NCI-H446 (cell line): Measurements from ENCODE around the gene CRYBA2.

Experiments
- DNase-seq, 2 experiments: peaks; one replicate each; lab custom pipeline; 2025; lab: John Stamatoyannopoulos, UW

CRYBA2 gene

GRCh38 chr2:218982586-218983262, 10.5 kb downstream of the CRYBA2 start:
- no peak for DNase-seq

GRCh38 chr2:218981881-218982585, 11.2 kb downstream of the CRYBA2 start:
- no peak for DNase-seq

GRCh38 chr2:218981390-218981880, 11.8 kb downstream of the CRYBA2 start:
- DNase-seq, result no peak

DNA sequence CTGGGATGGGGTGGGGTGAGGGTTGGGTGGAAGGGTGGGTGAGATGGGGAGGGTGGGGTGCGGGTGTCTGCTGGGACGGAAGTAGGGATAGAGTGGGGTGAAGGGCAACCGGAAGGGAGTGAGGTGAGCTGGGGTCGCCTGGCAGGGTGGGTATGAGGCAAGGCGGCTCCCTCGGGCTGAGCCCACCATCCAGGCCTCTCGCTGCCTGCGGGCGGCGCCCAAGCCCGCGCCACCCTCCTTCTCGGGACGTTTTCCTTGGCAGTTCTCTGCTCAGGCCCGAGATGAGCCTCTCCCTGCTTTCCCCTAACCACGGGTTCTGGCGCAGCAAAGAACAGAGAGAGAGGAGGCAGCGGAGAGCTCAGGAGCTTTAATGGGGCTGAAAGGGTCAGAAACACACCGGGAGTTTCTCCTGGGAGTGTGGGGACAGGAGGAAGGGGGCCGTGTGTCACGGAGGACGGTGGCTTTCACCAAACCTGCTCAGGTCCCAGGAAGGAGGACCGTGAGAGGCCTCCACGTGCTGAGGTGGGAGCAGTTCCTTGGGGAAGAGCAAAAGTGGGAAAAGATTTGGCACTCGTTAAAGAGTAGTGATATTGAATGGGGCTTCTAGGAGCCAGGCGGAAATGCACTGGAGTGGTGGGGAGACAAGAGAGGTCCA, 12.4 kb downstream of the CRYBA2 start:
- no peak for DNase-seq

DNA sequence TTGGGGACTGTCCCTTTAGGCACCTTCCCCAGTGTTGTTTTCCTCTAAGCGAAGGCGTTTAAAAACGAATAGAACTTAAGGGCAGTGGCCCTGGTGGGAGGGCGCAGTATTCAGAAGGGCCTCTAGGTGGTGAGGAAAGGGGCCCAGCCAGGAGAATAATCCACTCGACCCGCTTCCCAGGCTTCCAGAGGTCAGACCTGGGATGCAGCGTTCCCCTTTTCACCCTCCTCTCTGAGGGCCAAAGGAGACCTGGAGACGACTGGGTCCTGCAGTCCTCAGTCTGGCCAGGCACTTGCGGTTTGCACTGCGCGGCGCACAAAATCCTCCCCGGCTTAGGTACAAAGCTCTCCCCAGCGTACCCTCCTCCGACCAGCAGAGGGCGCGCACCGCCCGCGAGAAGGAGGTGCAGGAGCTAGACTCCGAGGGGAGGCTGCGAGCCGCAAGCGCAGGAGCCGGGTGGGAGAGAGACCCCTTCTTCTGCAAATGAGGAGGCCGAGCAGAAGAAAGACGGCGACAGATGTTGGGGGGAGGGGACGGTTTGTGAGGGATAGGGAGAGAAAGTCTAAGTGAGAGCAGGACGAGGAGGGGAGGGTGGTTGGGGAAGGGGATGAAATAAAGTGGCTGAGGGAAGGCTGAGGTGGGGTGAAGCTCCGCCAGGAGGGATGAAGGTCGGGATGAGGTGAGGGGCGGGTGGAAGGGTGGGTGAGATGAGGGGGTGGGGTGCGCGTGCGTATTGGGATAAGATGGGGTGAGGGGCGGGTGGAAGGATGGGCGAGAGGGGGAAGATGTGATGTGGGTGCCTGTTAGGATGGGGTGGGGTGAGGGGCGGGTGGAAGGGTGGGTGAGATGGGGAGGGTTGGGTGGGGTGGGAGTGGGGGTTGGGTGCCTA, 13.1 kb downstream of the CRYBA2 start:
- DNase-seq, result peak; percentile 69 to 90

GRCh38 chr2:218975060-218975777, 18.0 kb downstream of the CRYBA2 start:
- no peak for DNase-seq

DNA sequence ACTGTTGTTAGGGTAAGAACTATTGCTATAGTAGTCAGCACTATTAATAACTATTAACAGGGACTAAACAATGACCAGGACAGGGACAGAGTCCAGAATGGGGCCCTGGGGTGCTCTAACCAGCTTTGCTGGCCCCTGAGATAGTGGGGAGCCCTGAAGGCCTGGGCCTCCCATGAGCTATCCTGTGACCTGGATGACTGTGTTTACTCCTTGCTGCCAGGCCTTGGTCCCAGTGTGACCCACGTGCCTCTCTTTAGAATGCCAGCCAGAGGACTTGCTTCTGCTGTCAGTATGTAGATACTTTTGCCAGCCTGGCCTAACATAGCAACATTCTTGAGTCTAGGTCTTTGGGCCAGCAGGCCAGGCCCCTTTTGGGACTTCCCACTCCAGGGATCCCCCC, 22.3 kb downstream of the CRYBA2 start:
- DNase-seq, result no peak

DNA sequence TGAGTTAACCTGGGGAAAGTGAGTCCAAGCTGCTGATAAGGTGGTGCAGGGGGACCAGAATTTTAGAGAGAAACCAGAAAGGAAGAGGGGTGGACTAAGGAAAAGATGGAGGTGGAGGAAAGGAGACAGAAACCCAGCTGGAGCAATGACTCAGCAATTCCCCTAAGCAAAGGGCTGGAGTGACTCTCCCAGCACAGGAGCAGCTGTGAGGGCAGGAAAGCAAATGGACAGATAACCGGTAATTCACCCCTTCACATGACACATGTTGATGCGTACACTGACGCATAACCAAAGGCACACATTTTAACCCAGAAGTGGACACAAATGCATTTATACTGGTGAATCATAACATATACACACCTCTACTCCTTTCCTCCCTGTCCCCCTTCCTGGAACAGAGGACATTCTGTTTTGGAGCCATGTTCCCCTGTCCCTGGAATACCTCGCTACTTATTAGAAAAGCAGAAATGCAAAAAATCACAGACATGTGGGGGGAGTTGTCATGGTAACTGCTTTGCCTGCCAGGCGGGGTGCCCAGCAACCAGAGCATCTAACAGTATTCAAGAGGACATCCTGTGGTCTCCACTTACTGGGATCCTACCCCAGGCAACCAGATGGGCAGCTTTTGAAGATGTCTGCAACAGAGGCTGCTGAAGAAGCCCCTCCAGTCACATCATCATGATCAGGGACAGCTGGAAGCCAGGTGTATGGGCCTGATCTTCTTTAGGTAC, 29.0 kb downstream of the CRYBA2 start:
- no peak for DNase-seq

DNA sequence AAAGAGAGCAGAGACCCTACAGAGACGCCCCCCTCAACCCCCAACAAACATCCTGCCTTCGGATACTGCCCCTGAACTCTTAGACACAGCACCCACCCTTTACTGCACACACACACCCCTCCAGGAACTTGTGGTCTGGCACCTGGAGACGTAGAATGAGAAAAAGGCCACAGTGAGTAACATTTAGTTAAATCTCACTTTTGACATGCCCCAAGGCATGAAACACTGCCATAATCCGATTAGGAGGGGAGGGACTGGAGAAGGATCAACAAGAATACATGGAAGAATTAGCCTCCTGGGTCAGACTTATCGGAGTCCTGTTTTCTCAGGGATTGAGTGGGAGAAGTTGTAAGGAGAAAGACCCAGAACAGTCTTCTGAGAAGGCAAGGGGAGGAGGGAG, 29.6 kb downstream of the CRYBA2 start:
- no peak for DNase-seq

DNA sequence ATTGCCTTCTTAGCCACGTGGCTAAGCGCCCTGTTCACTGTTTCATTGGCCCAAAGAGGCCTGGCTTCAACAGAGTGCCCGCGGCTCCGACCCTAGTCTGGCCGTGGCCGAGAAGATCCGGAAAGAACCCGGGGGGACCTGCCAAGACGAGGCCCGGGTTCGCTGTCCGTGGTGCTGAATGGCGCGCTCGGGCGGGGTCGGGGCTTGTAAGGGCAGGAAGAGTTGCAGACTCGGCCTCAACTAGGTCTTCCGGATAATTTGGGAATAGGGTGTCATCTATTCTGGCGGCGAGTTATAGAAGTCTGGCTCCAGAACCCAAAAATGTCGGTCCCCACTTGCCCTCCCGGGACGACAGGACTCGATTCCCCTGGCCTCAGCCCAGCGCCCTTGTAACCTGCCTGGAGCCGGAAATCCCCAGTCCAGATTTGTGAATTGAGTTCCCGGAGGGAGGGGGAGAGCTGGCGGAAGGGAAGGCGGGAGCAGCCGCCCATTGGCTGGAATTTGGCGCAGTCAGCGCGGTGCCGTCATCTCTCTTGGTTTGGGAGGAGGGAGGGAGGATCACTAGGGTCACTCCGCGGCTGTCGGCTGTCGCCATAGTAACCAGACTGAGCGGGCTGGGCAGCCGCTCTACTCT, 30.2 kb downstream of the CRYBA2 start:
- DNase-seq, result peak; percentile 82 to 93

GRCh38 chr2:218961651-218962570, 31.3 kb downstream of the CRYBA2 start:
- peak; percentile 25 to 48 for DNase-seq

GRCh38 chr2:218961229-218961628, 32.0 kb downstream of the CRYBA2 start:
- no peak for DNase-seq

DNA sequence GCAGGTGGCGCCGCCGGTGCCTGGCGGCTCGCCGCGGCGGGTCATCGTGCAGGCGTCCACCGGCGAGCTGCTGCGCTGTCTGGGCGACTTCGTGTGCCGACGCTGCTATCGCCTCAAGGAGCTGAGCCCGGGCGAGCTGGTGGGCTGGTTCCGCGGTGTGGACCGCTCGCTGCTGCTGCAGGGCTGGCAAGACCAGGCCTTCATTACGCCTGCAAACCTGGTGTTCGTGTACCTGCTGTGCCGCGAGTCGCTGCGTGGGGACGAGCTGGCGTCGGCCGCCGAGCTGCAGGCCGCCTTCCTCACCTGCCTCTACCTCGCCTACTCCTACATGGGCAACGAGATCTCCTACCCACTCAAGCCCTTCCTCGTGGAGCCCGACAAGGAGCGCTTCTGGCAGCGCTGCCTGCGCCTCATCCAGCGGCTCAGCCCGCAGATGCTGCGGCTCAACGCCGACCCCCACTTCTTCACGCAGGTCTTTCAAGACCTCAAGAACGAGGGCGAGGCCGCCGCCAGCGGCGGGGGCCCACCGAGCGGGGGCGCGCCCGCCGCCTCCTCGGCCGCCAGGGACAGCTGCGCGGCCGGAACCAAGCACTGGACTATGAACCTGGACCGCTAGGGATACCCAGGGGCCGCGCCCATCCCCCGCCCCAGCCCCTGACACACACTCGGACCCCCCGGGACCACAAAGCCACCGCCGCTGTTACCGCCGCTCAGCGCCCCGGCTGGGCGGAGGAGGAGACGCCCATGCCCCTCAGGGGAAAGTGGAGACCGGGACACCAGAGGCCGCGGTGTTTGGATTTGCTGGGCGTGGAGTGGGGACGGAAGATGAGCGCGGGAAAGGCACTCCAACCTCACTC, 32.7 kb downstream of the CRYBA2 start:
- peak in 1 of 2 experiments; percentile 42 for DNase-seq

GRCh38 chr2:218959761-218960308, 33.4 kb downstream of the CRYBA2 start:
- DNase-seq, result no peak

- DNase-seq, result peak; percentile 73 to 95
These were observed 34.0 kb downstream of the CRYBA2 start, which contains the start of gene CDK5R2 for GRCh38 chr2:218959141-218959731. TSS of gene CDK5R2 (plus strand) at chr2:218959666. CDS start at chr2:218959821, 155 bp downstream.

DNA sequence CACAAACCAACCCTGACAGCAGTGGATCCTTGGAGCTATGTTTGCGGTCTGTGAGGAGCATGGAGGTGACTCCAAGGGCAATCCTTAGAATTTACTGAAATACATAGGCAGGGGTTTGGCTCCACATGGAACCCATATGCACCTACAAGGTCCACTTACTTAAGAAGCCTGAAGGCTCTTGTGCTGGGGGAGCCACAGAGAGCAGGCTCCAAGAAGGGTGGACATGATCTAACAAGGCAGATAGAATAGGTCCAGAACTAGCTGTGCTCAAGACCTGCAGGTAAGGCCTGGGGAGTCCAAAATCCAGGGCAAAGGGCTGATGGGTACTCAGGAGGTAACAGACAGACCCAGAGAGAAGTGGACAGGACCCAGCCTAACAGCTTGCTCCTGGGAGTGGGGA, 34.9 kb downstream of the CRYBA2 start:
- DNase-seq, result no peak

DNA sequence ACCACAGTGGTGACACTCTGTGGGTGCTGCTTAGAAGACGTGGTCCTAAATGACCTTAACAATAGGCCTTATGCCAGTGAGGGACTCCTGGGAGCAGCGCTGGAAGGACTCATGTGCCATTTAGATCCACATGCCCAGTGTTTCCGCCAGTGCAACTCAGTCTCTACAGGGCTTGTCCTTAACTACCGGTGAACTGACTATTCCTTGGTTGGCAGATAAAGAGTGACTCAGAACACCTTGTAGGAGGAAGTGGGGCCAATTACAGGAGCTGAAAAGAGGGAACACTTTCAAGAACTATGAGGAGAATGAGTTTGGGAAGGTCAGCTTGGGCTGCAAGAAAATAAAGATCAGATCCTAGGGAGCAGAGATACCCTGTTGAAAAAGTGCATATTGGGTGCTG, 35.6 kb downstream of the CRYBA2 start:
- no peak for DNase-seq
